NT2/D1 (cell line): ENCODE data around the gene RASAL1.

Experiments used
- SUZ12 ChIP-seq: IDR thresholded peaks from 2 replicates; pipeline ENCODE4 v1.6.1; 2011; ENCODE audit not compliant: insufficient read length, insufficient read depth; ENCODE audit errors: extremely low read depth
- YY1 ChIP-seq: IDR thresholded peaks from 2 replicates; pipeline ENCODE4 v1.6.1; 2011; ENCODE audit not compliant: insufficient read length, insufficient read depth
- ZNF274 ChIP-seq: IDR thresholded peaks from 2 replicates; pipeline ENCODE4 v1.6.1; 2011; ENCODE audit warnings: mild to moderate bottlenecking, low read depth, low read length

- TF ChIP-seq ZNF274 (no peak), SUZ12 (no peak), YY1 (no peak)
Observed at GRCh38 chr12:113174461-113175384, 39.2 kb upstream of the RASAL1 start.
